ENCODE measurements around the gene FAM163B. TPM values are rescaled to one million over a fixed set of nuclear protein-coding genes. Genes with fewer than 3 reads are reported as not detected.

The FAM163B gene
- total RNA-seq, 1 donor from 2014 or later = not detected

DNA sequence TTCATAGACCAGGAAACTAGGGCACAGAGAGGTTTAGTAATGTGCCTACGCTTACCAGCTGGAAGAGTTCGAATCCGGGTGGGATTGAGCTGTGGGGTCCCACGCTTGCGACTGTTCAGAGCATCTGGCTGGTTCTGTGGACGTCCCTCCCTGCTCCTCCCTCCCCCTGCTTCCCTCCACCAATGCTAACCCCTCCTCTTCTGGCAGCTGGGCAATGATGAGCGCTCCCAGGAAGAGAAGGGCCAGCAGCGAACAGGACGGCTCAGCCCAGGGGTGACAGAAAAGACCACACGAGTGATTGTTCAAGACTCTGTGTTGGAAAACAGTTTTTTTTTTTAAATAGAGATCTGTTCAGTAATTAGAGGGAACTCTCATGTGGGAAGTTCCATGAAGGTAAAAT lies 6.9 kb downstream of the FAM163B start:
- H3K4me1 Mint-ChIP-seq = no peaks in the 10 kb centered on the region
- H3K27ac Mint-ChIP-seq (ENCODE audit: unreplicated experiment) = no peak overlapping the region
- H3K36me3 Mint-ChIP-seq (ENCODE audit: low read depth) = no peaks in the 10 kb centered on the region
- DNase-seq (ENCODE audit: low read depth, low spot score) = no peak
- H3K4me3 Mint-ChIP-seq = no peak overlapping the region
- peaks cover 35% of the 10 kb centered on the region for H3K27me3 Mint-ChIP-seq (ENCODE audit: low read depth)
- H3K9me3 Mint-ChIP-seq = peaks cover 3% of the 10 kb centered on the region
- TF ChIP-seq, protein P1, sequence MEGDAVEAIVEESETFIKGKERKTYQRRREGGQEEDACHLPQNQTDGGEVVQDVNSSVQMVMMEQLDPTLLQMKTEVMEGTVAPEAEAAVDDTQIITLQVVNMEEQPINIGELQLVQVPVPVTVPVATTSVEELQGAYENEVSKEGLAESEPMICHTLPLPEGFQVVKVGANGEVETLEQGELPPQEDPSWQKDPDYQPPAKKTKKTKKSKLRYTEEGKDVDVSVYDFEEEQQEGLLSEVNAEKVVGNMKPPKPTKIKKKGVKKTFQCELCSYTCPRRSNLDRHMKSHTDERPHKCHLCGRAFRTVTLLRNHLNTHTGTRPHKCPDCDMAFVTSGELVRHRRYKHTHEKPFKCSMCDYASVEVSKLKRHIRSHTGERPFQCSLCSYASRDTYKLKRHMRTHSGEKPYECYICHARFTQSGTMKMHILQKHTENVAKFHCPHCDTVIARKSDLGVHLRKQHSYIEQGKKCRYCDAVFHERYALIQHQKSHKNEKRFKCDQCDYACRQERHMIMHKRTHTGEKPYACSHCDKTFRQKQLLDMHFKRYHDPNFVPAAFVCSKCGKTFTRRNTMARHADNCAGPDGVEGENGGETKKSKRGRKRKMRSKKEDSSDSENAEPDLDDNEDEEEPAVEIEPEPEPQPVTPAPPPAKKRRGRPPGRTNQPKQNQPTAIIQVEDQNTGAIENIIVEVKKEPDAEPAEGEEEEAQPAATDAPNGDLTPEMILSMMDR (conservative IDR thresholded peaks at IDR 0.05) = no peak

DNA sequence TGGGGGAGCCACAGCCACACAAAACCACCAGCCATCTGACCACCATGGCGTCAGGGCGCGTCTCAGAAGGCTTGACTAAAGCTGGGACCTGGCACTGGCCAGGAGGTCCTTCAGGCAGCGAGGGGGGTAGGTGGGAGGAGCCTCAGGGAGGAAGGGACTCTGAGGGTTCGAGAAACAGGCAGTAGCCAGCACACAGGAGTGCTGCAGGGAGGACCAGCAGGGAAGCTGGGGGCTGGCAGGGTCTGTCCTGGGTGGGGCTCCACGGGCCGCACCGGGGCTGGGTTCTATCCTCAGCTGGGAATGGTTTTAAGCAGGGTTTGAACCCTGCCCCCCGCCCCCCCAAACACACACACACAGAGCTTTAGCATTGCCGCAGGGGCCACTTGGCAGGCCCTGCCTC lies 7.4 kb downstream of the FAM163B start:
- peaks cover 8% of the 10 kb centered on the region for H3K9me3 Mint-ChIP-seq
- peaks cover 5% of the 10 kb centered on the region for H3K36me3 Mint-ChIP-seq (ENCODE audit: low read depth)
- no peak overlapping the region for H3K27ac Mint-ChIP-seq (ENCODE audit: unreplicated experiment)
- H3K4me1 Mint-ChIP-seq = no peaks in the 10 kb centered on the region
- no peak overlapping the region for H3K4me3 Mint-ChIP-seq
- no peak for DNase-seq (ENCODE audit: low read depth, low spot score)
- TF ChIP-seq, protein P1 (conservative IDR thresholded peaks at IDR 0.05) = no peak
- peaks cover 30% of the 10 kb centered on the region for H3K27me3 Mint-ChIP-seq (ENCODE audit: low read depth)

DNA sequence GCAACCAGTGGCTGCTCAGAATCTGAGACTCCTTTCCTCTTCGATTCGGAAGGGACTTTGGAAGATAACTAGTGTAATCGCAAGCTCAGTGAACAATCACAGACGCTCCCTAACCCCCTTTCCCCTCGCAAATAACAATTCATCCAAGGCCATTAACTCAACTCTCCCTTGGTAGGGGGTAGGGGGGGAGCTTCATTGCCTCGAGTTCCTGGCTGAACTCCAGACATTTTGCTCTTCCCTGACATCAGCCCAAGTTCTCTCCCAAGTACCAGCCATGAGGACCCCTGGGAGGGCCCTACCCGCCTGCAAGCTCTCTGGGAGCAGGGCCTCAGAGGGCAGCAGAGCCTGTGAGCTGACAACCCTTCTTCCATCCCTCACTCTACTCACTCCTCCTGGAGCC lies 8.4 kb downstream of the FAM163B start:
- H3K36me3 Mint-ChIP-seq (ENCODE audit: low read depth) = peaks cover 5% of the 10 kb centered on the region
- DNase-seq (ENCODE audit: low read depth, low spot score) = no peak
- peaks cover 8% of the 10 kb centered on the region for H3K9me3 Mint-ChIP-seq
- no peak overlapping the region for H3K4me3 Mint-ChIP-seq
- no peak overlapping the region for H3K27ac Mint-ChIP-seq (ENCODE audit: unreplicated experiment)
- H3K4me1 Mint-ChIP-seq = no peaks in the 10 kb centered on the region
- H3K27me3 Mint-ChIP-seq (ENCODE audit: low read depth) = peaks cover 20% of the 10 kb centered on the region
- TF ChIP-seq, protein P1 (conservative IDR thresholded peaks at IDR 0.05) = no peak

DNA sequence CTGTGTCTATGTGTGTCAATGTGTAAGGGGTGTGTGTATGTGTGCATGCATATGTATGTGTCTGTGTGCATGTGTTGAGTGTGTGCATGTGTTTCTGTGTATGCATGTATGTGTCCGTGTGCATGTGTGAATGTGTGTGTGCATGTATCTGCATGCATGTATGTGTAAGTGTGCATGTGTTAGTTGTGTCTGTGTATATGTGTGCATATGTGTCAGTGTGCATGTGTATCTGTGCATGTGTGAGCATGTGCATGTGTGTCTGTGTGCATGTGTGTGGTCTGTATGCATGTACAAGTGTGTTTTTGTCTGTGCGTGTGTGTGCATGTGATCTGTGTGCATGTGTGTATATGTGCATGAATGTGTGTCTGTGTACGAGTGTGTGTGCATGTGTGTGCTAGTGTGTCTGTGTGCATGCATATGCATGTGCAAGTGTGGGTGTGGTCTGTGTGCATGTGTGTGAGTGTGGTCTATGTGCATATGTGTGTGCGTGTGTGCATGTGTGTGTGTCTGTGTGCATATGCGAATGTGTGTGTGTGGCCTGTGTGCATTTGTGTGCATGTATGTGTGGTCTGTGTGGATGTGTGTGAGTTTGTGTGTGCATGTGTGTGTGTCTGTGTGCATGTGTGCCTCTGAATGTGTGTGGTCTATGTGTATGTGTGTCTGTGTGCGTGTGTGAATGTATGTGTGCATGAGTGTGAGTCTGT lies 9.6 kb downstream of the FAM163B start:
- Mint-ChIP-seq H3K36me3 (ENCODE audit: low read depth) (peaks cover 5% of the 10 kb centered on the region), H3K9me3 (peaks cover 8% of the 10 kb centered on the region), H3K27ac (ENCODE audit: unreplicated experiment) (no peak overlapping the region), H3K4me1 (no peaks in the 10 kb centered on the region), H3K4me3 (no peak overlapping the region), H3K27me3 (ENCODE audit: low read depth) (peaks cover 12% of the 10 kb centered on the region)
- DNase-seq (ENCODE audit: low read depth, low spot score) = no peak
- TF ChIP-seq, protein P1 (conservative IDR thresholded peaks at IDR 0.05) = no peak

DNA sequence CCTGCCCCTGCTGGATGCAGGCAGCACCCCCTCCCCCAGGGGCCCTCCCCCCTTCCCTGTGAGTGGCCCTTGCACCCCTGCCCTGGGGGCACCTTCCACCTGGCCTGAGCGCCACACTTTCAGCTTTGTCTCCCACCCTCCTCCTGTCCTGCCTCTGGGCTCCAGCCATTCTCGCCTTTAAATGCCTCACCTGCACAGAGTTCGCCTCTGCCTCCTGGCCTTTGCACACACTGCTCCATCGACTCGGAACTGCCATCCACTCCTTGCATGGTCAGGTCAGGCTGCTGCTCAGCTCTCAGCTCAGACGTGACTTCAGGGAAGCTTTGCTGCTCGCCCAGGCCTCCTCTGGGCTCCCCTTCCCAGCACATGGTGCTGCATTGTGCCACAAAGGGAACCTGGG lies 10.2 kb downstream of the FAM163B start:
- peaks cover 6% of the 10 kb centered on the region for H3K27me3 Mint-ChIP-seq (ENCODE audit: low read depth)

More for the DNA sequence above, 10.2 kb downstream of the FAM163B start:
- Mint-ChIP-seq H3K36me3 (ENCODE audit: low read depth) (peaks cover 5% of the 10 kb centered on the region), H3K9me3 (peaks cover 8% of the 10 kb centered on the region), H3K4me3 (no peak overlapping the region), H3K4me1 (no peaks in the 10 kb centered on the region), H3K27ac (ENCODE audit: unreplicated experiment) (no peak overlapping the region)
- no peak for DNase-seq (ENCODE audit: low read depth, low spot score)
- TF ChIP-seq, protein P1 (conservative IDR thresholded peaks at IDR 0.05) = no peak

Measured in neural crest cell (in vitro differentiated cells).